ENCODE results near the gene TSNAX. TPM values are rescaled to one million over a fixed set of nuclear protein-coding genes. Genes with fewer than 3 reads are reported as not detected.
"Not testable (repeated sequence)": the region's sequence is repeated elsewhere in the genome, so short reads cannot be mapped to it uniquely, and the experiment has no call there.

Gene TSNAX
- total RNA-seq, 2 experiments from 2014 or later: 36.5 to 46.7 TPM

GRCh38 chr1:231499148-231499763 lies 29.2 kb upstream of the TSNAX start:
- ChIA-PET CTCF (interaction anchor here (1.1 kb wide), 1 partner anchor 33 kb away, joined by 3 read pairs; no protein-coding TSS in a partner anchor), POLR2A (no interaction called here)
- peaks cover 7% of the 10 kb centered on the region for H3K27me3 Mint-ChIP-seq
- intact Hi-C loops (cut with DNase I, micrococcal nuclease): no loop called here
- peaks cover 4% of the 10 kb centered on the region for H3K36me3 Mint-ChIP-seq (ENCODE audit: low read depth)
- H3K9me3 Mint-ChIP-seq (ENCODE audit: low read depth): peaks cover 27% of the 10 kb centered on the region
- H3K4me1 Mint-ChIP-seq: peaks cover 6% of the 10 kb centered on the region
- no peak for ATAC-seq
- H3K27ac Mint-ChIP-seq: no peak overlapping the region
- DNase-seq: no peak
- no peak overlapping the region for H3K4me3 Mint-ChIP-seq

- peaks cover 27% of the 10 kb centered on the region for H3K9me3 Mint-ChIP-seq (ENCODE audit: low read depth)
- peaks cover 3% of the 10 kb centered on the region for H3K4me1 Mint-ChIP-seq
- H3K36me3 Mint-ChIP-seq (ENCODE audit: low read depth): peaks cover 4% of the 10 kb centered on the region
- ATAC-seq (no peak), DNase-seq (no peak)
- CTCF ChIA-PET: no interaction called here
- peaks cover 9% of the 10 kb centered on the region for H3K27me3 Mint-ChIP-seq
- no peak overlapping the region for H3K27ac Mint-ChIP-seq
- H3K4me3 Mint-ChIP-seq: no peak overlapping the region
- POLR2A ChIA-PET: no interaction called here
- intact Hi-C loops (cut with DNase I, micrococcal nuclease): no loop called here
These were observed 27.8 kb upstream of the TSNAX start for GRCh38 chr1:231500666-231501065.

GRCh38 chr1:231503168-231503567 lies 25.3 kb upstream of the TSNAX start:
- ATAC-seq; H3K27ac Mint-ChIP-seq; H3K36me3 Mint-ChIP-seq (ENCODE audit: low read depth); H3K4me3 Mint-ChIP-seq; POLR2A ChIA-PET; DNase-seq; H3K4me1 Mint-ChIP-seq; intact Hi-C loops (cut with DNase I, micrococcal nuclease): not testable (repeated sequence)
- Mint-ChIP-seq H3K27me3 (peaks cover 15% of the 10 kb centered on the region), H3K9me3 (ENCODE audit: low read depth) (peaks cover 20% of the 10 kb centered on the region)
- CTCF ChIA-PET: interaction anchor here (0.7 kb wide), 1 partner anchor 201 kb away, joined by 3 read pairs; no protein-coding TSS in a partner anchor

- DNase-seq (peak; percentile 24), ATAC-seq (peak; percentile 81)
- Mint-ChIP-seq H3K27me3 (peaks cover 19% of the 10 kb centered on the region), H3K4me3 (no peak overlapping the region), H3K27ac (no peak overlapping the region), H3K9me3 (ENCODE audit: low read depth) (peaks cover 1% of the 10 kb centered on the region), H3K36me3 (ENCODE audit: low read depth) (no peaks in the 10 kb centered on the region), H3K4me1 (peaks cover 12% of the 10 kb centered on the region)
- POLR2A ChIA-PET: no interaction called here
- intact Hi-C loops (cut with DNase I, micrococcal nuclease): no loop called here
- CTCF ChIA-PET: no interaction called here
These were observed 20.8 kb upstream of the TSNAX start for GRCh38 chr1:231507476-231508355.

GRCh38 chr1:231508497-231508896 lies 20.0 kb upstream of the TSNAX start:
- H3K27ac Mint-ChIP-seq: no peak overlapping the region
- intact Hi-C loops (cut with DNase I, micrococcal nuclease): no loop called here
- peaks cover 11% of the 10 kb centered on the region for H3K4me1 Mint-ChIP-seq
- H3K4me3 Mint-ChIP-seq: no peak overlapping the region
- DNase-seq (no peak), ATAC-seq (no peak)
- ChIA-PET POLR2A (no interaction called here), CTCF (no interaction called here)
- H3K36me3 Mint-ChIP-seq (ENCODE audit: low read depth): no peaks in the 10 kb centered on the region
- H3K27me3 Mint-ChIP-seq: peaks cover 19% of the 10 kb centered on the region
- H3K9me3 Mint-ChIP-seq (ENCODE audit: low read depth): no peaks in the 10 kb centered on the region

- Mint-ChIP-seq H3K36me3 (ENCODE audit: low read depth) (no peaks in the 10 kb centered on the region), H3K9me3 (ENCODE audit: low read depth) (no peaks in the 10 kb centered on the region), H3K27me3 (peaks cover 16% of the 10 kb centered on the region), H3K4me3 (no peak overlapping the region), H3K4me1 (peaks cover 11% of the 10 kb centered on the region), H3K27ac (no peak overlapping the region)
- CTCF ChIA-PET: no interaction called here
- ATAC-seq (no peak), DNase-seq (no peak)
- intact Hi-C loops (cut with DNase I, micrococcal nuclease): no loop called here
- POLR2A ChIA-PET: no interaction called here
These were observed 19.5 kb upstream of the TSNAX start for GRCh38 chr1:231508941-231509340.

- Mint-ChIP-seq H3K9me3 (ENCODE audit: low read depth) (no peaks in the 10 kb centered on the region), H3K27me3 (peaks cover 5% of the 10 kb centered on the region), H3K27ac (no peak overlapping the region), H3K36me3 (ENCODE audit: low read depth) (no peaks in the 10 kb centered on the region), H3K4me3 (no peak overlapping the region), H3K4me1 (peaks cover 11% of the 10 kb centered on the region)
- CTCF ChIA-PET: no interaction called here
- ATAC-seq (peak; percentile 47), DNase-seq (no peak)
- POLR2A ChIA-PET: no interaction called here
- intact Hi-C loops (cut with DNase I, micrococcal nuclease): no loop called here
These were observed 16.2 kb upstream of the TSNAX start for GRCh38 chr1:231512147-231512698.

- CTCF ChIA-PET: no interaction called here
- ATAC-seq: no peak
- H3K36me3 Mint-ChIP-seq (ENCODE audit: low read depth): no peaks in the 10 kb centered on the region
These were observed 12.7 kb upstream of the TSNAX start for GRCh38 chr1:231515748-231516147.

GRCh38 chr1:231517076-231517475 lies 11.4 kb upstream of the TSNAX start:
- H3K27ac Mint-ChIP-seq: no peak overlapping the region
- no peak overlapping the region for H3K4me3 Mint-ChIP-seq
- DNase-seq (no peak), ATAC-seq (no peak)
- peaks cover 4% of the 10 kb centered on the region for H3K27me3 Mint-ChIP-seq
- intact Hi-C loops (cut with DNase I, micrococcal nuclease): no loop called here
- no peaks in the 10 kb centered on the region for H3K9me3 Mint-ChIP-seq (ENCODE audit: low read depth)
- H3K36me3 Mint-ChIP-seq (ENCODE audit: low read depth): no peaks in the 10 kb centered on the region
- H3K4me1 Mint-ChIP-seq: peaks cover 4% of the 10 kb centered on the region
- CTCF ChIA-PET: no interaction called here
- POLR2A ChIA-PET: no interaction called here

More at GRCh38 chr1:231515748-231516147, 12.7 kb upstream of the TSNAX start:
- Mint-ChIP-seq H3K27ac (no peak overlapping the region), H3K4me3 (no peak overlapping the region), H3K27me3 (peaks cover 4% of the 10 kb centered on the region), H3K9me3 (ENCODE audit: low read depth) (no peaks in the 10 kb centered on the region), H3K4me1 (peaks cover 5% of the 10 kb centered on the region)
- POLR2A ChIA-PET: interaction anchor here (0.6 kb wide), 1 partner anchor 22 kb away, joined by 3 read pairs; no protein-coding TSS in a partner anchor
- intact Hi-C loops (cut with DNase I, micrococcal nuclease): no loop called here
- DNase-seq: no peak

- no peak for DNase-seq
- ATAC-seq: no peak
- ChIA-PET CTCF (no interaction called here), POLR2A (no interaction called here)
- no peaks in the 10 kb centered on the region for H3K9me3 Mint-ChIP-seq (ENCODE audit: low read depth)
- no peaks in the 10 kb centered on the region for H3K36me3 Mint-ChIP-seq (ENCODE audit: low read depth)
- no peak overlapping the region for H3K27ac Mint-ChIP-seq
- intact Hi-C loops (cut with DNase I, micrococcal nuclease): no loop called here
- no peak overlapping the region for H3K4me3 Mint-ChIP-seq
- H3K27me3 Mint-ChIP-seq: peaks cover 4% of the 10 kb centered on the region
- H3K4me1 Mint-ChIP-seq: no peaks in the 10 kb centered on the region
These were observed 9.9 kb upstream of the TSNAX start for GRCh38 chr1:231518485-231519034.

- ChIA-PET CTCF (no interaction called here), POLR2A (no interaction called here)
- Mint-ChIP-seq H3K27ac (no peak overlapping the region), H3K4me1 (no peaks in the 10 kb centered on the region), H3K27me3 (peaks cover 4% of the 10 kb centered on the region), H3K4me3 (no peak overlapping the region), H3K9me3 (ENCODE audit: low read depth) (no peaks in the 10 kb centered on the region), H3K36me3 (ENCODE audit: low read depth) (no peaks in the 10 kb centered on the region)
- ATAC-seq (no peak), DNase-seq (no peak)
- intact Hi-C loops (cut with DNase I, micrococcal nuclease): no loop called here
These were observed 9.3 kb upstream of the TSNAX start for GRCh38 chr1:231519166-231519565.
